SK-N-SH (cell line): ENCODE results near the gene ADCY10. TPM values are rescaled to one million over a fixed set of nuclear protein-coding genes. Genes with fewer than 3 reads are reported as not detected.

Source experiments
- CTCF ChIA-PET: fragments of 300-600, 350-600 bp; formaldehyde crosslinking; extraction: SDS; loops from one replicate; lab custom pipeline; 2021; lab: Yijun Ruan, JAX
- POLR2A ChIA-PET: fragments of 350-600 bp; sonication (Branson Sonifier 250); formaldehyde crosslinking; extraction: SDS; loops from one replicate; lab custom pipeline; 2020; ENCODE audit warnings: antibody characterized with exemption, inconsistent platforms; lab: Yijun Ruan, JAX
- DNase-seq: peaks from one replicate; pipeline ENCODE4 v3.0.0; 2012
- H2AFZ ChIP-seq: fragments of 200-600 bp; sonication (generic); 2 replicates; pipeline ENCODE4 v1.8.1; 2016; ENCODE audit warnings: antibody characterized with exemption, mild to moderate bottlenecking, low read depth
- H3F3A ChIP-seq: fragments of 200-600 bp; sonication (generic); replicated peaks from 2 replicates; pipeline ENCODE3; 2016; ENCODE audit warnings: antibody characterized with exemption, mild to moderate bottlenecking; ENCODE audit not compliant: insufficient read depth
- H3K27ac ChIP-seq, 2 experiments: fragments of 200-500 bp in 1 of 2; fragments of 200-600 bp in 1 of 2; sonication (Bioruptor generic) in 1 of 2; sonication (generic), shearing (Covaris generic) in 1 of 2; 2 replicates each; pipeline versions ENCODE4 v1.5.1 to v1.6.1; 2014 to 2016; ENCODE audit warnings: low read depth in 2 of 2, inconsistent platforms in 1 of 2, low read length in 1 of 2, mild to moderate bottlenecking in 1 of 2, mixed read lengths in 1 of 2
- H3K27me3 ChIP-seq: fragments of 200-600 bp; sonication (generic), shearing (Covaris generic); 2 replicates; pipeline ENCODE4 v1.6.1; 2016; ENCODE audit warnings: mixed run types; ENCODE audit not compliant: insufficient read depth
- H3K36me3 ChIP-seq, 2 experiments: fragments of 200-500 bp in 1 of 2; fragments of 200-600 bp in 1 of 2; sonication (Bioruptor generic) in 1 of 2; sonication (generic) in 1 of 2; replicated peaks in 1 of 2; 2 replicates each; pipeline versions ENCODE3 to v1.5.1; 2014 to 2016; ENCODE audit warnings: low read length in 1 of 2, mild to moderate bottlenecking in 1 of 2; ENCODE audit not compliant: insufficient read depth in 2 of 2, control insufficient read depth in 1 of 2
- H3K4me1 ChIP-seq, 2 experiments: fragments of 200-500 bp in 1 of 2; fragments of 200-600 bp in 1 of 2; sonication (Bioruptor generic) in 1 of 2; sonication (generic), shearing (Covaris generic) in 1 of 2; 2 replicates each; pipeline versions ENCODE4 v1.5.1 to v1.6.1; 2014 to 2016; ENCODE audit warnings: low read depth in 1 of 2, low read length in 1 of 2, mixed run types in 1 of 2; ENCODE audit not compliant: insufficient read depth in 2 of 2, control insufficient read depth in 1 of 2
- H3K4me2 ChIP-seq: fragments of 200-600 bp; sonication (generic), shearing (Covaris generic); 2 replicates; pipeline ENCODE4 v1.6.1; 2017; ENCODE audit warnings: mixed run types
- H3K4me3 ChIP-seq, 2 experiments: fragments of 200-500 bp in 1 of 2; fragments of 200-600 bp in 1 of 2; sonication (Bioruptor generic) in 1 of 2; sonication (generic), shearing (Covaris generic) in 1 of 2; 2 replicates each; pipeline versions ENCODE4 v1.5.1 to v1.8.1; 2014 to 2016; ENCODE audit warnings: low read depth in 2 of 2, inconsistent platforms in 1 of 2, low read length in 1 of 2, mild to moderate bottlenecking in 1 of 2, mixed read lengths in 1 of 2, moderate library complexity in 1 of 2
- H3K79me2 ChIP-seq: fragments of 200-600 bp; sonication (generic); 2 replicates; pipeline ENCODE4 v1.8.1; 2017; ENCODE audit warnings: mild to moderate bottlenecking; ENCODE audit not compliant: insufficient read depth
- H3K9ac ChIP-seq: fragments of 200-600 bp; sonication (generic); 2 replicates; pipeline ENCODE4 v1.6.1; 2017; ENCODE audit warnings: mixed run types
- H3K9me2 ChIP-seq: fragments of 200-600 bp; sonication (generic); 2 replicates; pipeline ENCODE4 v1.6.1; 2017; ENCODE audit warnings: mixed run types
- H3K9me3 ChIP-seq: fragments of 200-600 bp; sonication (generic); 2 replicates; pipeline ENCODE4 v1.6.1; 2017; ENCODE audit warnings: mixed run types, mild to moderate bottlenecking, moderate library complexity
- H4K20me1 ChIP-seq: fragments of 200-600 bp; sonication (generic); 2 replicates; pipeline ENCODE4 v1.6.1; 2017; ENCODE audit warnings: mild to moderate bottlenecking, mixed run types; ENCODE audit not compliant: insufficient read depth
- CHD2 ChIP-seq: fragments of 150-350 bp; IDR thresholded peaks from 2 replicates; pipeline ENCODE4 v1.6.1; 2018; ENCODE audit warnings: low read length; ENCODE audit not compliant: partially characterized antibody
- FOXJ3 ChIP-seq: sonication (generic); formaldehyde crosslinking; IDR thresholded peaks from 2 replicates; pipeline ENCODE4 v1.5.1; 2020; ENCODE audit warnings: mild to moderate bottlenecking, missing genetic modification reagents
- GABPA ChIP-seq: IDR thresholded peaks from 2 replicates; pipeline ENCODE4 v1.4.0; 2012; ENCODE audit warnings: low read depth, mild to moderate bottlenecking
- MXI1 ChIP-seq: IDR thresholded peaks from 2 replicates; pipeline ENCODE4 v1.6.1; 2012; ENCODE audit warnings: mild to moderate bottlenecking, low read depth, low read length, improper control_type of control experiment
- NFIC ChIP-seq: IDR thresholded peaks from 2 replicates; pipeline ENCODE4 v1.4.0; 2012; ENCODE audit warnings: borderline replicate concordance
- POLR2AphosphoS5 ChIP-seq: IDR thresholded peaks from 2 replicates; pipeline ENCODE4 v1.6.1; 2012; ENCODE audit warnings: low read depth, low read length
- RAD21 ChIP-seq: IDR thresholded peaks from 2 replicates; pipeline ENCODE4 v1.6.1; 2012; ENCODE audit warnings: mild to moderate bottlenecking, low read length
- RCOR1 ChIP-seq: fragments of 150-350 bp; IDR thresholded peaks from 2 replicates; pipeline ENCODE4 v1.6.1; 2017; ENCODE audit warnings: antibody characterized with exemption, low read length
- TAF1 ChIP-seq: IDR thresholded peaks from 2 replicates; pipeline ENCODE4 v1.6.1; 2012; ENCODE audit warnings: low read depth, mild to moderate bottlenecking, low read length, moderate library complexity, borderline replicate concordance
- WGBS: methylation state at CpG from one replicate; pipeline ENCODE4 v1.1.6; 2017; ENCODE audit warnings: low lambda C conversion rate; 5-methylcytosine and 5-hydroxymethylcytosine counted together
- polyA plus RNA-seq, 3 experiments: library from polyadenylated mRNA; depleted of rRNA; stranded (reverse); fragments of >200 nt; gene quantifications; 2 replicates each; pipeline ENCODE4 v1.2.3, GENCODE V29; 2012
- TF ChIP-seq, protein P1 (sequence below): IDR thresholded peaks from 2 replicates; pipeline ENCODE4 v1.6.1; 2012; ENCODE audit warnings: mild to moderate bottlenecking, low read depth, low read length, moderate library complexity
- TF ChIP-seq, protein P2 (sequence below): IDR thresholded peaks from 2 replicates; pipeline ENCODE4 v1.4.0; 2012; ENCODE audit warnings: low read depth

The ADCY10 gene
- polyA plus RNA-seq, 1 of the 3 experiments (the other 2 are of a cell fraction) = 0.10 TPM

DNA sequence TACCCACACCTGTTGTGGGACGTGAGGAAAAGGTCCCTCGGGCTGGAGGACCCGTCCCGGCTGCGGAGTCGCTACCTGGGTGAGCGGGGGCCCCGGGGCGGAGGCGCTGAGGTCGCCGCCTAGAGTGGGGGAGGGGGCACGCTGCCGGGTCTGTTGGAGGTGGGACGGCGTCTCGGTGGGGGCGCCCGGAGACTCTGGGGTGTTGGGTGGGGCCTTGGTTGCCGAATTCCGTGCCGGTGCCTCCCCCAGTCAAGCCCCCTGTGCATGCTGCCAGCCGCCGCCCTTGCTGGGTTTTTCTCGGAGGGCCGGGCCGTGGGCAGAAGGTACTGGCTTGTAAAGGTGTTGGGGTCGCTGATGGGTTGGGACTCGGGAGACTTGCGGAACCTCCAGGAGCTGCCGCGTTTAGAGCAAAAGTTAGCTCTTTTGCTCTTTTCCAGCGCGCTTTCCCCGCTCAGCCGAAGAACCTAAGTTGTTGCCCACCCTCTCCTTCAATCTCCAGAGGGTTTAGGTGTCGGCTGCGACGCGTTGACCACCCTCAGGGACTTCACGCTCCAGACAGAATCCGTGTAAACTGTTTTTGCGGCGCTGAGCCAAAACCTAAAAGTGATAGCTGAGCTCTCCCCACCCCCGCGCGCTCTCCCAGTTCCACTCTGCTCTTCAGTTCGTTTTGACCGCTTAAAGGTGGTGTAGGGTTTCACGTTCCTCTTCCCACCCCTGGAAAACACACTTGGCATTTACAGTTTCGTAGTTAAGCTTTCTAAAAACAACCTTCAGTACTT, 23.2 kb upstream of the ADCY10 start, which contains the start of gene MPC2:
Gene MPC2 (minus strand): TSS at position 143 of the 779 bp plus-strand sequence. CDS start 1,231 bp downstream, outside the sequence.
- Histone ChIP-seq H3K4me3 (peak within 1 kb of the TSS; percentile 71 to 81), H3K9me3 (no peaks in the 10 kb centered on the region), H3K27ac (peak within 1 kb of the TSS; percentile 94 to 100), H3K9ac (peak within 1 kb of the TSS; percentile 94), H2AFZ (peak within 1 kb of the TSS; percentile 69), H3K36me3 (no peaks in the 10 kb centered on the region), H3K9me2 (no peaks in the 10 kb centered on the region), H3K79me2 (peaks cover 91% of the 10 kb centered on the region), H3K27me3 (no peaks in the 10 kb centered on the region), H4K20me1 (peaks cover 41% of the 10 kb centered on the region), H3K4me1 (peaks cover 8 to 27% of the 10 kb centered on the region in 2 experiments; a peak in 3 of 4 replicates), H3K4me2 (peak within 1 kb of the TSS; percentile 89), H3F3A (peaks cover 10% of the 10 kb centered on the region)
- ChIA-PET CTCF (interaction anchor here (0.6 to 1.1 kb wide), 2 partner anchors 145 to 162 kb away, joined by 3 to 5 read pairs; no protein-coding TSS in a partner anchor), POLR2A (no interaction called here)
- WGBS = under 1% methylated on average over 23 of the region's 51 CpGs
- peak; percentile 47 for DNase-seq
- TF ChIP-seq CHD2 (peak; percentile 35), NFIC (no peak; the same call in 1 of the 2 replicates), GABPA (no peak), TAF1 (peak; percentile 73; the same call in 1 of the 2 replicates), MXI1 (peak; percentile 45), FOXJ3 (CRISPR knock-in tag) (no peak), POLR2AphosphoS5 (0 out of 2 replicates have a peak, but pooled peaks have one; percentile 21), RAD21 (0 out of 2 replicates have a peak, but pooled peaks have one; percentile 7), RCOR1 (0 out of 2 replicates have a peak, but pooled peaks have one; percentile 13)
- TF ChIP-seq, protein P1, sequence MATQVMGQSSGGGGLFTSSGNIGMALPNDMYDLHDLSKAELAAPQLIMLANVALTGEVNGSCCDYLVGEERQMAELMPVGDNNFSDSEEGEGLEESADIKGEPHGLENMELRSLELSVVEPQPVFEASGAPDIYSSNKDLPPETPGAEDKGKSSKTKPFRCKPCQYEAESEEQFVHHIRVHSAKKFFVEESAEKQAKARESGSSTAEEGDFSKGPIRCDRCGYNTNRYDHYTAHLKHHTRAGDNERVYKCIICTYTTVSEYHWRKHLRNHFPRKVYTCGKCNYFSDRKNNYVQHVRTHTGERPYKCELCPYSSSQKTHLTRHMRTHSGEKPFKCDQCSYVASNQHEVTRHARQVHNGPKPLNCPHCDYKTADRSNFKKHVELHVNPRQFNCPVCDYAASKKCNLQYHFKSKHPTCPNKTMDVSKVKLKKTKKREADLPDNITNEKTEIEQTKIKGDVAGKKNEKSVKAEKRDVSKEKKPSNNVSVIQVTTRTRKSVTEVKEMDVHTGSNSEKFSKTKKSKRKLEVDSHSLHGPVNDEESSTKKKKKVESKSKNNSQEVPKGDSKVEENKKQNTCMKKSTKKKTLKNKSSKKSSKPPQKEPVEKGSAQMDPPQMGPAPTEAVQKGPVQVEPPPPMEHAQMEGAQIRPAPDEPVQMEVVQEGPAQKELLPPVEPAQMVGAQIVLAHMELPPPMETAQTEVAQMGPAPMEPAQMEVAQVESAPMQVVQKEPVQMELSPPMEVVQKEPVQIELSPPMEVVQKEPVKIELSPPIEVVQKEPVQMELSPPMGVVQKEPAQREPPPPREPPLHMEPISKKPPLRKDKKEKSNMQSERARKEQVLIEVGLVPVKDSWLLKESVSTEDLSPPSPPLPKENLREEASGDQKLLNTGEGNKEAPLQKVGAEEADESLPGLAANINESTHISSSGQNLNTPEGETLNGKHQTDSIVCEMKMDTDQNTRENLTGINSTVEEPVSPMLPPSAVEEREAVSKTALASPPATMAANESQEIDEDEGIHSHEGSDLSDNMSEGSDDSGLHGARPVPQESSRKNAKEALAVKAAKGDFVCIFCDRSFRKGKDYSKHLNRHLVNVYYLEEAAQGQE = 0 out of 2 replicates have a peak, but pooled peaks have one; percentile 22
- TF ChIP-seq, protein P2, sequence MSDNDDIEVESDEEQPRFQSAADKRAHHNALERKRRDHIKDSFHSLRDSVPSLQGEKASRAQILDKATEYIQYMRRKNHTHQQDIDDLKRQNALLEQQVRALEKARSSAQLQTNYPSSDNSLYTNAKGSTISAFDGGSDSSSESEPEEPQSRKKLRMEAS = peak; percentile 59
